Vagina (tissue), 2 donors: ENCODE measurements around the gene ERBB4. TPM values are rescaled to one million over a fixed set of nuclear protein-coding genes. Genes with fewer than 3 reads are reported as not detected.

Source experiments
- DNase-seq, 2 donors: peaks; one replicate each; pipeline ENCODE4 v3.0.0-alpha.2; 2017; ENCODE audit errors: extremely low spot score in 2 of 2
- H3K27ac ChIP-seq: fragments of 200-600 bp; sonication (generic); one replicate; pipeline ENCODE4 v1.5.1; 2019
- H3K27me3 ChIP-seq: fragments of 200-600 bp; sonication (generic); one replicate; pipeline ENCODE4 v1.5.1; 2019
- H3K36me3 ChIP-seq, 2 donors: fragments of 200-600 bp; sonication (generic); one replicate each; pipeline ENCODE4 v1.5.1; 2017 to 2019
- H3K4me1 ChIP-seq: fragments of 200-600 bp; sonication (generic); one replicate; pipeline ENCODE4 v1.5.1; 2019
- H3K4me3 ChIP-seq, 2 donors: fragments of 200-600 bp; sonication (generic); 1 replicate in 1 of 2; 2 replicates in 1 of 2; pipeline ENCODE4 v1.5.1; 2016 to 2019
- H3K9me3 ChIP-seq: fragments of 200-600 bp; sonication (generic); one replicate; pipeline ENCODE4 v1.5.1; 2019
- CTCF ChIP-seq, 3 experiments: fragments of 450-650 bp in 2 of 3; fragments of 200-600 bp in 1 of 3; sonication (generic) in 1 of 3; IDR thresholded peaks; one replicate each; pipeline ENCODE4 v1.5.1; 2017 to 2019; ENCODE audit warnings: antibody characterized with exemption in 3 of 3, mild to moderate bottlenecking in 2 of 3, moderate library complexity in 2 of 3
- POLR2A ChIP-seq, 2 donors: fragments of 450-650 bp; IDR thresholded peaks; one replicate each; pipeline ENCODE4 v1.6.1; 2017; ENCODE audit warnings: antibody characterized with exemption in 2 of 2, mild to moderate bottlenecking in 2 of 2, moderate library complexity in 2 of 2
- POLR2AphosphoS5 ChIP-seq, 2 donors: sonication (generic); formaldehyde crosslinking; IDR thresholded peaks; one replicate each; pipeline ENCODE4 v1.9.0; 2017; ENCODE audit warnings: antibody characterized with exemption in 2 of 2, mild to moderate bottlenecking in 2 of 2, low read depth in 1 of 2; ENCODE audit not compliant: insufficient read depth in 1 of 2
- intact Hi-C: fragments of 100-400 bp; cut with DNase I; formaldehyde crosslinking; loops from one replicate; pipeline ENCODE4 v1.15.1; 2023
- total RNA-seq: library from RNA; depleted of rRNA; stranded (reverse); fragments of >200 nt; gene quantifications from one replicate; pipeline ENCODE4 v1.2.3, GENCODE V29; 2016

ERBB4 gene
- total RNA-seq, 1 donor from 2014 or later = 0.25 TPM

GRCh38 chr2:211401328-211401727, 1137.3 kb downstream of the ERBB4 start:
- intact Hi-C loops = no loop called here
- no peak for DNase-seq
- Histone ChIP-seq H3K27ac (no peak overlapping the region), H3K4me1 (no peaks in the 10 kb centered on the region), H3K4me3 (no peak overlapping the region), H3K27me3 (no peaks in the 10 kb centered on the region), H3K36me3 (no peaks in the 10 kb centered on the region), H3K9me3 (no peaks in the 10 kb centered on the region)
- no peak for TF ChIP-seq POLR2AphosphoS5 (IDR thresholded peaks at IDR 0.05; ENCODE audit: insufficient read depth in 1 of 2, low read depth in 1 of 2)
- no peak for TF ChIP-seq CTCF (IDR thresholded peaks at IDR 0.05)
- no peak for TF ChIP-seq POLR2A (IDR thresholded peaks at IDR 0.05)

GRCh38 chr2:211397764-211398163, 1140.8 kb downstream of the ERBB4 start:
- DNase-seq = no peak
- no peak overlapping the region for H3K4me3 ChIP-seq
- intact Hi-C loops = no loop called here
- no peak overlapping the region for H3K27ac ChIP-seq
- TF ChIP-seq CTCF (IDR thresholded peaks at IDR 0.05) (no peak), POLR2AphosphoS5 (IDR thresholded peaks at IDR 0.05; ENCODE audit: insufficient read depth in 1 of 2, low read depth in 1 of 2) (no peak), POLR2A (IDR thresholded peaks at IDR 0.05) (no peak)
- no peaks in the 10 kb centered on the region for H3K27me3 ChIP-seq
- no peaks in the 10 kb centered on the region for H3K36me3 ChIP-seq
- no peaks in the 10 kb centered on the region for H3K9me3 ChIP-seq
- no peaks in the 10 kb centered on the region for H3K4me1 ChIP-seq

- Histone ChIP-seq H3K27ac (no peak overlapping the region), H3K27me3 (no peaks in the 10 kb centered on the region), H3K4me1 (no peaks in the 10 kb centered on the region), H3K36me3 (no peaks in the 10 kb centered on the region), H3K9me3 (no peaks in the 10 kb centered on the region), H3K4me3 (no peak overlapping the region)
- no peak for DNase-seq
- TF ChIP-seq CTCF (IDR thresholded peaks at IDR 0.05) (no peak), POLR2A (IDR thresholded peaks at IDR 0.05) (no peak), POLR2AphosphoS5 (IDR thresholded peaks at IDR 0.05; ENCODE audit: insufficient read depth in 1 of 2, low read depth in 1 of 2) (no peak)
- intact Hi-C loops = no loop called here
Observed at GRCh38 chr2:211396815-211397214, 1141.8 kb downstream of the ERBB4 start.

GRCh38 chr2:211391189-211391567, 1147.4 kb downstream of the ERBB4 start:
- intact Hi-C loops = no loop called here
- H3K27ac ChIP-seq = no peak overlapping the region
- no peaks in the 10 kb centered on the region for H3K27me3 ChIP-seq
- H3K36me3 ChIP-seq = no peaks in the 10 kb centered on the region
- H3K4me1 ChIP-seq = no peaks in the 10 kb centered on the region
- H3K9me3 ChIP-seq = no peaks in the 10 kb centered on the region
- no peak for DNase-seq
- H3K4me3 ChIP-seq = no peak overlapping the region
- no peak for TF ChIP-seq POLR2A (IDR thresholded peaks at IDR 0.05)
- TF ChIP-seq CTCF (IDR thresholded peaks at IDR 0.05) = no peak
- TF ChIP-seq POLR2AphosphoS5 (IDR thresholded peaks at IDR 0.05; ENCODE audit: insufficient read depth in 1 of 2, low read depth in 1 of 2) = no peak

GRCh38 chr2:211390536-211391188, 1147.9 kb downstream of the ERBB4 start:
- intact Hi-C loops = no loop called here
- no peak overlapping the region for H3K4me3 ChIP-seq
- H3K36me3 ChIP-seq = no peaks in the 10 kb centered on the region
- H3K9me3 ChIP-seq = no peaks in the 10 kb centered on the region
- no peaks in the 10 kb centered on the region for H3K4me1 ChIP-seq
- TF ChIP-seq POLR2AphosphoS5 (IDR thresholded peaks at IDR 0.05; ENCODE audit: insufficient read depth in 1 of 2, low read depth in 1 of 2) (no peak), CTCF (IDR thresholded peaks at IDR 0.05) (no peak), POLR2A (IDR thresholded peaks at IDR 0.05) (no peak)
- no peak overlapping the region for H3K27ac ChIP-seq
- no peaks in the 10 kb centered on the region for H3K27me3 ChIP-seq
- DNase-seq = no peak
